Activated naive CD4-positive, alpha-beta T cell treated with anti-CD3 and anti-CD28 coated beads, Interleukin-2, amount 10 ng/mL, durations not matched to agents 7 days and 5 days (primary cell): ENCODE results near the gene APBB2.

ENCODE experiments used
- CTCF ChIA-PET: fragments of 350-600 bp; sonication (Branson Sonifier 250); formaldehyde crosslinking; loops from one replicate; lab custom pipeline; 2021; ENCODE audit warnings: antibody characterized with exemption; lab: Charles Lee
- DNase-seq: peaks from one replicate; pipeline ENCODE4 v3.0.0-alpha.2; 2020
- H3K27ac Mint-ChIP-seq: one replicate; pipeline ENCODE4 v1.8.0; 2021; ENCODE audit warnings: mild to moderate bottlenecking, moderate library complexity, mixed read lengths
- H3K27me3 Mint-ChIP-seq: one replicate; pipeline ENCODE4 v1.8.0; 2021; ENCODE audit warnings: mild to moderate bottlenecking, mixed read lengths
- H3K36me3 Mint-ChIP-seq: one replicate; pipeline ENCODE4 v1.8.0; 2021; ENCODE audit warnings: mixed read lengths
- H3K4me1 Mint-ChIP-seq: one replicate; pipeline ENCODE4 v1.8.0; 2021; ENCODE audit warnings: mixed read lengths
- H3K4me3 Mint-ChIP-seq: one replicate; pipeline ENCODE4 v1.8.0; 2021; ENCODE audit warnings: mild to moderate bottlenecking, moderate library complexity, mixed read lengths
- H3K9me3 Mint-ChIP-seq: one replicate; pipeline ENCODE4 v1.8.0; 2021; ENCODE audit warnings: mixed read lengths

The APBB2 gene

GRCh38 chr4:40856277-40856839 lies 358.0 kb downstream of the APBB2 start:
- Mint-ChIP-seq H3K27ac (no peak overlapping the region), H3K36me3 (no peaks in the 10 kb centered on the region), H3K4me1 (peaks cover 13% of the 10 kb centered on the region), H3K27me3 (peaks cover 73% of the 10 kb centered on the region), H3K4me3 (peak overlapping the region; percentile 66), H3K9me3 (no peaks in the 10 kb centered on the region)
- no peak for DNase-seq
- CTCF ChIA-PET = interaction anchor here (0.8 to 1.8 kb wide), 3 partner anchors 15 to 69 kb away, joined by 3 to 7 read pairs (median 3); no protein-coding TSS in a partner anchor

GRCh38 chr4:40850496-40850895 lies 363.8 kb downstream of the APBB2 start:
- Mint-ChIP-seq H3K9me3 (no peaks in the 10 kb centered on the region), H3K27ac (no peak overlapping the region), H3K36me3 (no peaks in the 10 kb centered on the region), H3K4me1 (no peaks in the 10 kb centered on the region), H3K27me3 (peaks cover 59% of the 10 kb centered on the region), H3K4me3 (no peak overlapping the region)
- CTCF ChIA-PET = no interaction called here
- DNase-seq = no peak

GRCh38 chr4:40848940-40849339 lies 365.4 kb downstream of the APBB2 start:
- Mint-ChIP-seq H3K27me3 (peaks cover 50% of the 10 kb centered on the region), H3K4me3 (no peak overlapping the region), H3K9me3 (no peaks in the 10 kb centered on the region), H3K4me1 (no peaks in the 10 kb centered on the region), H3K36me3 (no peaks in the 10 kb centered on the region), H3K27ac (no peak overlapping the region)
- no peak for DNase-seq
- CTCF ChIA-PET = interaction anchor here (1.0 to 1.4 kb wide), 2 partner anchors 8 to 48 kb away, joined by 4 to 9 read pairs; no protein-coding TSS in a partner anchor

- H3K9me3 Mint-ChIP-seq = no peaks in the 10 kb centered on the region
- H3K4me1 Mint-ChIP-seq = no peaks in the 10 kb centered on the region
- DNase-seq = no peak
- no peaks in the 10 kb centered on the region for H3K36me3 Mint-ChIP-seq
- H3K4me3 Mint-ChIP-seq = no peak overlapping the region
- CTCF ChIA-PET = interaction anchor here (1.4 kb wide), 1 partner anchor 8 kb away, joined by 9 read pairs; no protein-coding TSS in a partner anchor
- peaks cover 43% of the 10 kb centered on the region for H3K27me3 Mint-ChIP-seq
- H3K27ac Mint-ChIP-seq = no peak overlapping the region
Measured at GRCh38 chr4:40848251-40848650, 366.1 kb downstream of the APBB2 start.

- peaks cover 38% of the 10 kb centered on the region for H3K27me3 Mint-ChIP-seq
- H3K27ac Mint-ChIP-seq = no peak overlapping the region
- no peak for DNase-seq
- CTCF ChIA-PET = interaction anchor here (1.0 to 1.4 kb wide), 3 partner anchors 9 to 110 kb away, joined by 3 to 7 read pairs (median 4); no protein-coding TSS in a partner anchor
- no peaks in the 10 kb centered on the region for H3K9me3 Mint-ChIP-seq
- no peaks in the 10 kb centered on the region for H3K4me1 Mint-ChIP-seq
- H3K36me3 Mint-ChIP-seq = no peaks in the 10 kb centered on the region
- H3K4me3 Mint-ChIP-seq = no peak overlapping the region
Measured at GRCh38 chr4:40846532-40846931, 367.8 kb downstream of the APBB2 start.

- H3K27me3 Mint-ChIP-seq = peaks cover 38% of the 10 kb centered on the region
- no peak overlapping the region for H3K27ac Mint-ChIP-seq
- no peak for DNase-seq
- CTCF ChIA-PET = interaction anchor here (0.5 to 7.1 kb wide), 3 partner anchors 10 to 1168 kb away, joined by 3 to 117 read pairs (median 4); no protein-coding TSS in a partner anchor
- H3K4me3 Mint-ChIP-seq = no peak overlapping the region
- H3K36me3 Mint-ChIP-seq = no peaks in the 10 kb centered on the region
- no peaks in the 10 kb centered on the region for H3K9me3 Mint-ChIP-seq
- no peaks in the 10 kb centered on the region for H3K4me1 Mint-ChIP-seq
Measured at GRCh38 chr4:40845154-40845835, 369.0 kb downstream of the APBB2 start.

- Mint-ChIP-seq H3K4me1 (no peaks in the 10 kb centered on the region), H3K36me3 (no peaks in the 10 kb centered on the region), H3K27me3 (peaks cover 33% of the 10 kb centered on the region), H3K9me3 (no peaks in the 10 kb centered on the region), H3K4me3 (no peak overlapping the region), H3K27ac (no peak overlapping the region)
- DNase-seq = no peak
- CTCF ChIA-PET = interaction anchor here (1.4 to 7.1 kb wide), 4 partner anchors 11 to 109 kb away, joined by 4 to 117 read pairs (median 21); no protein-coding TSS in a partner anchor
Measured at GRCh38 chr4:40844261-40844660, 370.1 kb downstream of the APBB2 start.

- DNase-seq = peak; percentile 54
- H3K27ac Mint-ChIP-seq = no peak overlapping the region
- no peak overlapping the region for H3K4me3 Mint-ChIP-seq
- no peaks in the 10 kb centered on the region for H3K9me3 Mint-ChIP-seq
- H3K27me3 Mint-ChIP-seq = peaks cover 28% of the 10 kb centered on the region
- CTCF ChIA-PET = interaction anchor here (0.7 to 7.1 kb wide), 8 partner anchors 10 to 672 kb away, joined by 3 to 117 read pairs (median 5); no protein-coding TSS in a partner anchor
- H3K36me3 Mint-ChIP-seq = no peaks in the 10 kb centered on the region
- H3K4me1 Mint-ChIP-seq = no peaks in the 10 kb centered on the region
Measured at GRCh38 chr4:40843696-40844095, 370.6 kb downstream of the APBB2 start.

GRCh38 chr4:40842725-40843423 lies 371.5 kb downstream of the APBB2 start:
- CTCF ChIA-PET = interaction anchor here (0.7 to 7.1 kb wide), 10 partner anchors 11 to 671 kb away, joined by 3 to 117 read pairs (median 4); no protein-coding TSS in a partner anchor
- H3K4me1 Mint-ChIP-seq = no peaks in the 10 kb centered on the region
- no peak overlapping the region for H3K4me3 Mint-ChIP-seq
- no peak for DNase-seq
- H3K9me3 Mint-ChIP-seq = no peaks in the 10 kb centered on the region
- peaks cover 20% of the 10 kb centered on the region for H3K27me3 Mint-ChIP-seq
- no peaks in the 10 kb centered on the region for H3K36me3 Mint-ChIP-seq
- no peak overlapping the region for H3K27ac Mint-ChIP-seq

- H3K27ac Mint-ChIP-seq = no peak overlapping the region
- CTCF ChIA-PET = interaction anchor here (1.2 to 7.1 kb wide), 6 partner anchors 12 to 517 kb away, joined by 3 to 117 read pairs (median 6); no protein-coding TSS in a partner anchor
- no peaks in the 10 kb centered on the region for H3K9me3 Mint-ChIP-seq
- H3K36me3 Mint-ChIP-seq = no peaks in the 10 kb centered on the region
- H3K4me3 Mint-ChIP-seq = no peak overlapping the region
- no peaks in the 10 kb centered on the region for H3K4me1 Mint-ChIP-seq
- H3K27me3 Mint-ChIP-seq = peaks cover 14% of the 10 kb centered on the region
- no peak for DNase-seq
Measured at GRCh38 chr4:40842318-40842717, 372.0 kb downstream of the APBB2 start.

GRCh38 chr4:40840985-40841571 lies 373.3 kb downstream of the APBB2 start:
- H3K27me3 Mint-ChIP-seq = peaks cover 11% of the 10 kb centered on the region
- CTCF ChIA-PET = interaction anchor here (0.6 to 7.1 kb wide), 29 partner anchors 8 to 1178 kb away, joined by 3 to 117 read pairs (median 4); no protein-coding TSS in a partner anchor
- peak; percentile 85 for DNase-seq
- no peaks in the 10 kb centered on the region for H3K9me3 Mint-ChIP-seq
- no peaks in the 10 kb centered on the region for H3K4me1 Mint-ChIP-seq
- no peaks in the 10 kb centered on the region for H3K36me3 Mint-ChIP-seq
- H3K27ac Mint-ChIP-seq = no peak overlapping the region
- H3K4me3 Mint-ChIP-seq = no peak overlapping the region

GRCh38 chr4:40840255-40840984 lies 373.9 kb downstream of the APBB2 start:
- H3K4me3 Mint-ChIP-seq = no peak overlapping the region
- H3K36me3 Mint-ChIP-seq = no peaks in the 10 kb centered on the region
- no peak overlapping the region for H3K27ac Mint-ChIP-seq
- no peak for DNase-seq
- H3K9me3 Mint-ChIP-seq = no peaks in the 10 kb centered on the region
- H3K4me1 Mint-ChIP-seq = no peaks in the 10 kb centered on the region
- CTCF ChIA-PET = interaction anchor here (0.6 to 7.1 kb wide), 27 partner anchors 8 to 1178 kb away, joined by 3 to 117 read pairs (median 4); no protein-coding TSS in a partner anchor
- peaks cover 14% of the 10 kb centered on the region for H3K27me3 Mint-ChIP-seq

- no peak for DNase-seq
- Mint-ChIP-seq H3K27ac (no peak overlapping the region), H3K27me3 (peaks cover 15% of the 10 kb centered on the region), H3K36me3 (no peaks in the 10 kb centered on the region), H3K4me3 (no peak overlapping the region), H3K9me3 (no peaks in the 10 kb centered on the region), H3K4me1 (no peaks in the 10 kb centered on the region)
- CTCF ChIA-PET = interaction anchor here (7.1 kb wide), 1 partner anchor 103 kb away, joined by 117 read pairs; no protein-coding TSS in a partner anchor
Measured at GRCh38 chr4:40838742-40839141, 375.6 kb downstream of the APBB2 start.
